Retinal pigment epithelial cell (primary cell): ENCODE data around the gene ZNF70.

ENCODE experiments used
- DNase-seq: peaks from one replicate; pipeline ENCODE4 v3.0.0-alpha.2; 2010; ENCODE audit warnings: low read depth
- H3K4me3 ChIP-seq: 2 replicates; pipeline ENCODE4 v1.5.1; 2011; ENCODE audit warnings: mild to moderate bottlenecking, low read length, control low read depth, moderate library complexity
- CTCF ChIP-seq: conservative IDR thresholded peaks from 2 replicates; pipeline ENCODE4 v1.5.1; 2011; ENCODE audit warnings: low read depth, low read length, control low read depth, inconsistent platforms

ZNF70 gene

GRCh38 chr22:23783265-23784150 is 32.6 kb upstream of the ZNF70 start:
- H3K4me3 ChIP-seq = no peak overlapping the region
- DNase-seq = no peak
- TF ChIP-seq CTCF = no peak

GRCh38 chr22:23782703-23783102 is 31.8 kb upstream of the ZNF70 start:
- DNase-seq = no peak
- TF ChIP-seq CTCF = no peak
- no peak overlapping the region for H3K4me3 ChIP-seq

GRCh38 chr22:23782252-23782651 is 31.3 kb upstream of the ZNF70 start:
- no peak for TF ChIP-seq CTCF

GRCh38 chr22:23781511-23782183 is 30.7 kb upstream of the ZNF70 start:
- TF ChIP-seq CTCF = no peak
- H3K4me3 ChIP-seq = no peak overlapping the region
- DNase-seq = no peak

More at GRCh38 chr22:23782252-23782651, 31.3 kb upstream of the ZNF70 start:
- DNase-seq = no peak
- H3K4me3 ChIP-seq = no peak overlapping the region

GRCh38 chr22:23781065-23781464 is 30.2 kb upstream of the ZNF70 start:
- no peak for TF ChIP-seq CTCF
- H3K4me3 ChIP-seq = no peak overlapping the region
- no peak for DNase-seq

GRCh38 chr22:23780146-23780748 is 29.3 kb upstream of the ZNF70 start:
- no peak for DNase-seq
- H3K4me3 ChIP-seq = no peak overlapping the region
- TF ChIP-seq CTCF = no peak

- no peak for DNase-seq
- no peak for TF ChIP-seq CTCF
- no peak overlapping the region for H3K4me3 ChIP-seq
Measured at GRCh38 chr22:23779731-23780130, 28.8 kb upstream of the ZNF70 start.
